ENCODE measurements around the gene GPR135.

The GPR135 gene, protein sequence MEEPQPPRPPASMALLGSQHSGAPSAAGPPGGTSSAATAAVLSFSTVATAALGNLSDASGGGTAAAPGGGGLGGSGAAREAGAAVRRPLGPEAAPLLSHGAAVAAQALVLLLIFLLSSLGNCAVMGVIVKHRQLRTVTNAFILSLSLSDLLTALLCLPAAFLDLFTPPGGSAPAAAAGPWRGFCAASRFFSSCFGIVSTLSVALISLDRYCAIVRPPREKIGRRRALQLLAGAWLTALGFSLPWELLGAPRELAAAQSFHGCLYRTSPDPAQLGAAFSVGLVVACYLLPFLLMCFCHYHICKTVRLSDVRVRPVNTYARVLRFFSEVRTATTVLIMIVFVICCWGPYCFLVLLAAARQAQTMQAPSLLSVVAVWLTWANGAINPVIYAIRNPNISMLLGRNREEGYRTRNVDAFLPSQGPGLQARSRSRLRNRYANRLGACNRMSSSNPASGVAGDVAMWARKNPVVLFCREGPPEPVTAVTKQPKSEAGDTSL

GRCh38 chr14:59465316-59466135, at the start of gene GPR135:
Gene GPR135, minus strand, starts transcription at chr14:59465380. Its CDS starts 154 bp downstream, at chr14:59465226.
- DNase-seq = peak; percentile 61

DNA sequence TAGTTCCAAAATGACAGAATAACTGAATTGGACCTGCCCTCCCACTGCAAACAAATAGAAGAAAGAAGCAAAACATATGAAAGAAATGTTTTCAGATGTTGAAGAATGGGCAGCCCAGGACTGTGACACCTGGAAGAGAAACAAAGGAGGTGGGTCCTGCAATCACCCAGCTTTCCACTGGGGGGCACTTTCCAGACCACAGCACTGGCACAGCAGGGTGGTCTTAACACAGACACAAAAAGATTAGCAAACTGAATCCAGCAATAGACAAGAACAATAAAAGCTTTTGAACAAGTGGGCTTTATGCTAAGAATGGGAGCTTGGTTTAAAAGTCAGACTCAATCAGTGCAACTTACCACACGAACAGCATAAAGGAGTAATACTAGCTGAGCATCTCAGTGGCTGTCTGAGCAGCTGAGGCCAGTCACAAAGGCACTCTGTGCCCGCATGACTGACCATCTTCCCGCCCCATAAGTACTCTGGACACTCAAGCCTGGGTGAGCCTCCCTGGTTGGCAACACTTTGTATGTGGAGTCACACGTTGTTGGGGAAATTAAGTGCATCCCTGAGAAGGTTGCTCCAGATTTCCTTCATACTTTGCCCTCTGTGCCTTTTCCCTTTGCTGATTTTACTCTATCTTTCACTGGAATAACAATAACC, 46.9 kb upstream of the GPR135 start:
- DNase-seq = no peak

- DNase-seq = no peak
Observed at GRCh38 chr14:59510966-59511365, 45.8 kb upstream of the GPR135 start.

GRCh38 chr14:59510001-59510400, 44.8 kb upstream of the GPR135 start:
- DNase-seq = no peak

- DNase-seq = no peak
Observed at GRCh38 chr14:59509101-59509500, 43.9 kb upstream of the GPR135 start.

DNA sequence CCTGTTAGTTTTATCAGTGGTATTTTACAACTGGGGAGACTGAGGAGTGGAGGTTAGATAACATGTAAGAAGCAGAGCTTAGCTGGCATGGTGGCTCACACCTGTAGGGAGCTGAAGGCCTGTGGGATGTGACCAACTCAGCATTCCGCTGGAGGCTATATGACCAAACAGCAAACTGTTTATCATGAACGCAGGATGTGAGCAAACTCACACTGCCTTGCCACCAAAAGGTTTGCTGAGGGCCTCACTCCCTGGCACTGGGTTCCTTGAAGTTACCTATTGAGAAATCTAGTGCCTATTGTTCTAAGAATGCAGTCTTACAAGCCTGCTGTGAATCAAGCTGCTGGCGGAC, 42.5 kb upstream of the GPR135 start:
- no peak for DNase-seq

DNA sequence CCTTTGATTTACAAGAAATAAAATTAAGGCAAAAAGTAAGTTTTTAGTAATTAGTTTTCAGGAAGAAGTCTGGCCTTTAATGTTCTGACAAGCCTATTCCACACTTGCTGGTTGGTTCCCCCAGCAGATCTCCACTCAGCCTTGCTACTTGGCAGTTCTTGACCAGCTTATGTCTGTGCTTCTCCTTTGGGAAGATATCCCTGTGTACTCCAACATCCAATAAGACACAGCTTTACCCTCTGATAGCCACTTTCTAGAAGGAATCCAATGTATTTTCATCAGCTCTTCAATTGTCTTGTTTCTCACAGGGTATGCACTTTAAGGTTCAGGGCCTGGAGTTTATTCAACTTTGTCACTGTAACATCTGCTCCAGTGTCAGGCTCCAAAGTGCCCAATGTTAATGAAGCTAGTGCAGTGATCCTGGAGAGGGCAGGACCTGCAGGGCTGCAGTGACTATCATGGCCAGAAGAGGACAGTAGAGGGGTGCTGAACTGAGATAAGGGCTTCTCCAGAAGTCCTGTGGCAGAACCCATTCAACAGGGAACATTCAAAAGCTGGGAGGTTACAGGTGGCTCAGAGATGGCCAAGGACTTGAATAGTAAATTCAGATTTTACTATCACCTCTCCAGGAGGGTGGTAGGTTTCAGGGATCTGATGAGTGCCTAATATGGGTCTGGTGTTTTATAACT, 42.0 kb upstream of the GPR135 start:
- DNase-seq = peak; percentile 38

- no peak for DNase-seq
Observed at GRCh38 chr14:59503256-59503655, 38.1 kb upstream of the GPR135 start.

DNA sequence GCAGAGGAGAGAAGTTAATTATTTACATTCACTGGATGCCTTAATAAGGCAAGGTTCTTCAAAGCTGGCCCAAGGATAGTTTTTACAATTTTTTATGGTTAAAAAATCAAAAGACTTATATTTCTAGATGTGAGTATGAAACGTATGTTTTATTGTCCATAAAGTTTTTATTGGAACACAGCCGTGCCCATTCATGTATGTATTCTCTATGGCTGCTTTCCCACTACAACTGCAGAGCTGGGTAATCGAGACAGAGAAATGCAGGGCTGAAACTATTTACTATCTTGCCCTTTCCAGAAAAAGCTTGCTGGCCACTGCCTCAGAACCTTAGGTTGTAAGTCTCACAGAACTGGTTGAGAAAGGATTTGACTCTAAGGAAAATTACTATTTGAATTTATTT, 35.6 kb upstream of the GPR135 start:
- DNase-seq = no peak

- no peak for DNase-seq
Observed at GRCh38 chr14:59492384-59492783, 27.2 kb upstream of the GPR135 start.

- DNase-seq = no peak
Observed at GRCh38 chr14:59490756-59491155, 25.6 kb upstream of the GPR135 start.

- no peak for DNase-seq
Observed at GRCh38 chr14:59484639-59485175, 19.5 kb upstream of the GPR135 start.

- DNase-seq = peak; percentile 99
Observed at GRCh38 chr14:59483819-59484638, 18.8 kb upstream of the GPR135 start, which contains the start of the genes JKAMP and L3HYPDH. Gene JKAMP, plus strand, starts transcription at chr14:59484517. Its CDS starts 73 bp downstream, at chr14:59484590. Gene L3HYPDH, minus strand, starts transcription at chr14:59484408. Its CDS starts 92 bp downstream, at chr14:59484316.

DNA sequence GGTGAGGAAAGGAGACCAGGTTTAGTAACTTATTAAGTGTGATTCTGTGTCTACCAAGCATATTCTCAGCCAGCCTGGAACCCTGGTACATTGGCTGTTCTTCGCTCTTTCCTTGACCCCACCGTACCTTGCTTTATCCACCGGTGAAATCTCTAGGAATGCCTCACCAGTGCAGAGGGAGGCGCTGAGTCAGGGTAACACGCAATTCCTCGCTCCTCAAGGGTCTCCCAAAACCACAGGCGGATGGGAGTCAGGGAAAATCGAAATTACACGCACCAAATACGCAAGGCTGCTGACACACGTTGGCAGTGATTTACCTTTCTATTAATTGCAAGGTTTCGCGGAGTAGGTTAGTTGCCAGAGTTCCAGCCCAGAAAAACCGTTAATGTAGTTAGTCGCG, 18.2 kb upstream of the GPR135 start:
- DNase-seq = no peak

DNA sequence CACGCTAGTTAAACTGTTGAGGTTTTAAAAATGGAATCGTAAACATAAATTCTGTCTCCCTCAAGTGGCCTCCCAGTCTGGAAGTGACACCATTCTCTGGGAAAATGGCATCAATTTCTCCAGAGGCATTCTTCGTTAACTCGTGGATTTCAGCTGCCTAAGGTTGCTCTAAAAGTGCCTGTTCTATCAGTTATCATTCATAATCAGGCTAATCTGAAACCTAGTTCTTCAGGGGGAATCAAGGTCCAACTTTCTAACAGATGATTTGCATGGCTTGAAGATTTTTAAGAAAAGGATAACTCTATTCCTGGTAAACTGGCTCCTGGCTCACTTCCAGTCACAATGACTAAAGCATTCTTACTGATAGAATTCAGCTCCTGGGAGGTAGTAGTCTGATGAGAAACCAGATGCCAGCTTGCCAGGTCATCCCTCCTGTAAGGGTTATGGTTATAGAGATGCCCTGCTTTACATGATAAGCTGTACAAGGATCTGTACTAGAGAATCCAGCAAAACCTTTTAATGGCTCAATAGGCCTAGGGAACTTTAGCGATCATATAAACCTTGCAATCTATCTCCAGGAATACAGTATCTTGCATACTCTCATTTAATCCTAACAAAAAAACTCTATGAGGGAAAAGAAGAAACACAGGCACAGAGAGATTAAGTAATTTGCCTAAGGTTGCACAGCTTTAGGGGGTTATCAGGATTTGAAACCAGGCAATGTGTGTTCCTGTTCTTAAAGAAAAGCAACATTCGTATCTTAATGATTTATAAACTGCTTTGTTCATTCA, 17.6 kb upstream of the GPR135 start:
- no peak for DNase-seq

- DNase-seq = no peak
Observed at GRCh38 chr14:59481871-59482540, 16.8 kb upstream of the GPR135 start.

DNA sequence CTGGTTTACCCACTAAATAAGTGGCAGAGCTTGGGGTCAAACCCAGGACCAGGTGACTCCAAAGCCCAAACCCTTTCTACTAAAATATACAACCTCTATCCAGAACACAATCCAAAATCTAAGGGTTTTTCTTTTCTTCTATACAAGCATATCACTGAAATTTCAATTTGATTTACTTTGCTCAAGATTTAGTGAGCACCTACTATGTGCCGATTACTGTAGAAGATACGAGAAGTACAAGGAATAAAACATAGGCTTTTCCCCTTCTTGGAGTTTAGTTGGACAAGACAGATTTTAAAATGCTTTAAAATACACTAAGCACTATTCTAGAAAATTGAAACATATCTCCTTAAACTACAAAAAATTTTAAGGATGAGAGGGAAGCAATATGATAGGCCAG, 16.2 kb upstream of the GPR135 start:
- no peak for DNase-seq

- no peak for DNase-seq
Observed at GRCh38 chr14:59480166-59480565, 15.0 kb upstream of the GPR135 start.

- DNase-seq = no peak
Observed at GRCh38 chr14:59478540-59478939, 13.4 kb upstream of the GPR135 start.

GRCh38 chr14:59475709-59476108, 10.5 kb upstream of the GPR135 start:
- DNase-seq = no peak

Measured in CD4-positive, alpha-beta T cell treated with Interleukin-6 for 4 hours (primary cell).